ENCODE measurements around the gene SKAP1.
A peak's percentile ranks its signal among the peaks of the same experiment; 100 is the strongest.

The SKAP1 gene

GRCh38 chr17:48311324-48311723, 118.7 kb downstream of the SKAP1 start:
- H3K27ac ChIP-seq (ENCODE audit: low read length): no peak overlapping the region
- H3K4me2 ChIP-seq (ENCODE audit: low read length): peak overlapping the region; percentile 90
- H3K27me3 ChIP-seq (ENCODE audit: low read depth, low read length): peaks cover 8% of the 10 kb centered on the region
- H3K9me3 ChIP-seq (ENCODE audit: insufficient read depth, low read length): no peaks in the 10 kb centered on the region
- no peaks in the 10 kb centered on the region for H4K20me1 ChIP-seq (ENCODE audit: insufficient read depth, low read length)
- H3K4me1 ChIP-seq (ENCODE audit: low read length): peaks cover 49% of the 10 kb centered on the region
- H2AFZ ChIP-seq (ENCODE audit: low read depth, low read length): 0 out of 2 replicates have a peak overlapping the region, but pooled peaks have one; percentile 73
- H3K79me2 ChIP-seq (ENCODE audit: low read length): no peaks in the 10 kb centered on the region
- no peaks in the 10 kb centered on the region for H3K36me3 ChIP-seq (replicated peaks; ENCODE audit: low read depth, low read length)
- no peak overlapping the region for H3K9ac ChIP-seq (ENCODE audit: low read length)
- H3K4me3 ChIP-seq (ENCODE audit: low read length): peak overlapping the region; percentile 77
- TF ChIP-seq EZH2phosphoT487 (IDR thresholded peaks at IDR 0.05; ENCODE audit: low read depth): no peak
- TF ChIP-seq, protein P1, sequence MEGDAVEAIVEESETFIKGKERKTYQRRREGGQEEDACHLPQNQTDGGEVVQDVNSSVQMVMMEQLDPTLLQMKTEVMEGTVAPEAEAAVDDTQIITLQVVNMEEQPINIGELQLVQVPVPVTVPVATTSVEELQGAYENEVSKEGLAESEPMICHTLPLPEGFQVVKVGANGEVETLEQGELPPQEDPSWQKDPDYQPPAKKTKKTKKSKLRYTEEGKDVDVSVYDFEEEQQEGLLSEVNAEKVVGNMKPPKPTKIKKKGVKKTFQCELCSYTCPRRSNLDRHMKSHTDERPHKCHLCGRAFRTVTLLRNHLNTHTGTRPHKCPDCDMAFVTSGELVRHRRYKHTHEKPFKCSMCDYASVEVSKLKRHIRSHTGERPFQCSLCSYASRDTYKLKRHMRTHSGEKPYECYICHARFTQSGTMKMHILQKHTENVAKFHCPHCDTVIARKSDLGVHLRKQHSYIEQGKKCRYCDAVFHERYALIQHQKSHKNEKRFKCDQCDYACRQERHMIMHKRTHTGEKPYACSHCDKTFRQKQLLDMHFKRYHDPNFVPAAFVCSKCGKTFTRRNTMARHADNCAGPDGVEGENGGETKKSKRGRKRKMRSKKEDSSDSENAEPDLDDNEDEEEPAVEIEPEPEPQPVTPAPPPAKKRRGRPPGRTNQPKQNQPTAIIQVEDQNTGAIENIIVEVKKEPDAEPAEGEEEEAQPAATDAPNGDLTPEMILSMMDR (IDR thresholded peaks at IDR 0.05; ENCODE audit: low read depth, low read length): no peak

GRCh38 chr17:48310748-48311213, 119.2 kb downstream of the SKAP1 start:
- peak overlapping the region; percentile 77 for H3K4me3 ChIP-seq (ENCODE audit: low read length)
- no peak overlapping the region for H3K27ac ChIP-seq (ENCODE audit: low read length)
- peak overlapping the region; percentile 21; the same call in 1 of the 2 replicates for H3K9ac ChIP-seq (ENCODE audit: low read length)
- peak overlapping the region; percentile 90 for H3K4me2 ChIP-seq (ENCODE audit: low read length)
- H3K27me3 ChIP-seq (ENCODE audit: low read depth, low read length): peaks cover 8% of the 10 kb centered on the region
- H3K79me2 ChIP-seq (ENCODE audit: low read length): no peaks in the 10 kb centered on the region
- H3K9me3 ChIP-seq (ENCODE audit: insufficient read depth, low read length): no peaks in the 10 kb centered on the region
- no peaks in the 10 kb centered on the region for H4K20me1 ChIP-seq (ENCODE audit: insufficient read depth, low read length)
- TF ChIP-seq EZH2phosphoT487 (IDR thresholded peaks at IDR 0.05; ENCODE audit: low read depth): no peak
- TF ChIP-seq, protein P1 (IDR thresholded peaks at IDR 0.05; ENCODE audit: low read depth, low read length): no peak
- H3K4me1 ChIP-seq (ENCODE audit: low read length): peaks cover 49% of the 10 kb centered on the region
- no peaks in the 10 kb centered on the region for H3K36me3 ChIP-seq (replicated peaks; ENCODE audit: low read depth, low read length)
- peak overlapping the region; percentile 73 for H2AFZ ChIP-seq (ENCODE audit: low read depth, low read length)

GRCh38 chr17:48308581-48308980, 121.4 kb downstream of the SKAP1 start:
- H3K27me3 ChIP-seq (ENCODE audit: low read depth, low read length): peaks cover 8% of the 10 kb centered on the region
- H4K20me1 ChIP-seq (ENCODE audit: insufficient read depth, low read length): no peaks in the 10 kb centered on the region
- no peak overlapping the region for H3K27ac ChIP-seq (ENCODE audit: low read length)
- H2AFZ ChIP-seq (ENCODE audit: low read depth, low read length): no peak overlapping the region
- no peak overlapping the region for H3K4me2 ChIP-seq (ENCODE audit: low read length)
- H3K79me2 ChIP-seq (ENCODE audit: low read length): no peaks in the 10 kb centered on the region
- TF ChIP-seq, protein P1 (IDR thresholded peaks at IDR 0.05; ENCODE audit: low read depth, low read length): no peak
- TF ChIP-seq EZH2phosphoT487 (IDR thresholded peaks at IDR 0.05; ENCODE audit: low read depth): no peak
- H3K4me3 ChIP-seq (ENCODE audit: low read length): no peak overlapping the region
- H3K9me3 ChIP-seq (ENCODE audit: insufficient read depth, low read length): no peaks in the 10 kb centered on the region
- H3K9ac ChIP-seq (ENCODE audit: low read length): no peak overlapping the region
- H3K4me1 ChIP-seq (ENCODE audit: low read length): peaks cover 47% of the 10 kb centered on the region
- H3K36me3 ChIP-seq (replicated peaks; ENCODE audit: low read depth, low read length): no peaks in the 10 kb centered on the region

GRCh38 chr17:48307814-48308411, 122.1 kb downstream of the SKAP1 start:
- no peaks in the 10 kb centered on the region for H4K20me1 ChIP-seq (ENCODE audit: insufficient read depth, low read length)
- TF ChIP-seq EZH2phosphoT487 (IDR thresholded peaks at IDR 0.05; ENCODE audit: low read depth): no peak
- TF ChIP-seq, protein P1 (IDR thresholded peaks at IDR 0.05; ENCODE audit: low read depth, low read length): peak; percentile 90
- H3K36me3 ChIP-seq (replicated peaks; ENCODE audit: low read depth, low read length): no peaks in the 10 kb centered on the region
- no peak overlapping the region for H3K9ac ChIP-seq (ENCODE audit: low read length)
- H3K79me2 ChIP-seq (ENCODE audit: low read length): no peaks in the 10 kb centered on the region
- H3K9me3 ChIP-seq (ENCODE audit: insufficient read depth, low read length): no peaks in the 10 kb centered on the region
- H3K27ac ChIP-seq (ENCODE audit: low read length): no peak overlapping the region
- H3K27me3 ChIP-seq (ENCODE audit: low read depth, low read length): peaks cover 8% of the 10 kb centered on the region
- H3K4me3 ChIP-seq (ENCODE audit: low read length): no peak overlapping the region
- H3K4me1 ChIP-seq (ENCODE audit: low read length): peaks cover 40% of the 10 kb centered on the region
- H3K4me2 ChIP-seq (ENCODE audit: low read length): no peak overlapping the region
- no peak overlapping the region for H2AFZ ChIP-seq (ENCODE audit: low read depth, low read length)
